Astrocyte of the cerebellum (primary cell): Measurements from ENCODE around the gene PRTFDC1.

Experiments used
- DNase-seq: peaks from one replicate; pipeline ENCODE4 v3.0.0-alpha.2; 2011; ENCODE audit warnings: low read depth
- H3K4me3 ChIP-seq: 2 replicates; pipeline ENCODE4 v1.5.1; 2011; ENCODE audit warnings: mild to moderate bottlenecking, low read depth, low read length, moderate library complexity
- in situ Hi-C: cut with HindIII; loops from 2 replicates; pipeline ENCODE4 v1.10.0; 2017; ENCODE audit warnings: low sequenced_read_pairs
- TF ChIP-seq, protein P1 (sequence below): IDR thresholded peaks from 2 replicates; pipeline ENCODE4 v1.5.1; 2012; ENCODE audit warnings: low read length, low read depth, moderate library complexity, mild to moderate bottlenecking; ENCODE audit errors: missing control alignments

The PRTFDC1 gene

GRCh38 chr10:24908793-24909423 is 43.5 kb downstream of the PRTFDC1 start:
- in situ Hi-C loops, result no loop called here
- H3K4me3 ChIP-seq, result no peak overlapping the region
- TF ChIP-seq, protein P1, sequence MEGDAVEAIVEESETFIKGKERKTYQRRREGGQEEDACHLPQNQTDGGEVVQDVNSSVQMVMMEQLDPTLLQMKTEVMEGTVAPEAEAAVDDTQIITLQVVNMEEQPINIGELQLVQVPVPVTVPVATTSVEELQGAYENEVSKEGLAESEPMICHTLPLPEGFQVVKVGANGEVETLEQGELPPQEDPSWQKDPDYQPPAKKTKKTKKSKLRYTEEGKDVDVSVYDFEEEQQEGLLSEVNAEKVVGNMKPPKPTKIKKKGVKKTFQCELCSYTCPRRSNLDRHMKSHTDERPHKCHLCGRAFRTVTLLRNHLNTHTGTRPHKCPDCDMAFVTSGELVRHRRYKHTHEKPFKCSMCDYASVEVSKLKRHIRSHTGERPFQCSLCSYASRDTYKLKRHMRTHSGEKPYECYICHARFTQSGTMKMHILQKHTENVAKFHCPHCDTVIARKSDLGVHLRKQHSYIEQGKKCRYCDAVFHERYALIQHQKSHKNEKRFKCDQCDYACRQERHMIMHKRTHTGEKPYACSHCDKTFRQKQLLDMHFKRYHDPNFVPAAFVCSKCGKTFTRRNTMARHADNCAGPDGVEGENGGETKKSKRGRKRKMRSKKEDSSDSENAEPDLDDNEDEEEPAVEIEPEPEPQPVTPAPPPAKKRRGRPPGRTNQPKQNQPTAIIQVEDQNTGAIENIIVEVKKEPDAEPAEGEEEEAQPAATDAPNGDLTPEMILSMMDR, result no peak
- DNase-seq, result no peak

GRCh38 chr10:24907956-24908355 is 44.5 kb downstream of the PRTFDC1 start:
- in situ Hi-C loops, result no loop called here
- H3K4me3 ChIP-seq, result no peak overlapping the region
- TF ChIP-seq, protein P1, result no peak
- DNase-seq, result no peak

- TF ChIP-seq, protein P1, result no peak
- no peak for DNase-seq
- in situ Hi-C loops, result no loop called here
- H3K4me3 ChIP-seq, result no peak overlapping the region
Measured at GRCh38 chr10:24906372-24906771, 46.0 kb downstream of the PRTFDC1 start.

DNA sequence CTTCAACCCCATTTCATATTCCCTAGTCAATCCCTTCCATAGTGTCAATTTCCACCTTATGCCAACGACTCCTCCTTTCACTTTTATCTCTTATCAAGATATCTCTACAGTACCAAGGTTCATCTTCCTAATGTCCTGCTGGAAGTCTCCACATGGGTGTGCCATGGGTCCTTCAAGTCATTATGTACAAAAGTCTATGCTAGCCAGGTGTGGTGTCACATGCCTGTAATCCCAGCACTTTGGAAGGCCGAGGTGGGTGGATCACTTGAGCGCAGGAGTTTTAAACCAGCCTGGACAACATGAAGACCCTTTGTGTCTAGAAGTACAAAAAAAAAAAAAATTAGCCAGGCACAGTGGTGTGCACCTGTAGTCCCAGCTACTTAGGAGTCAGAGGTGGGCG is 47.6 kb downstream of the PRTFDC1 start:
- no peak for DNase-seq
- TF ChIP-seq, protein P1, result no peak
- in situ Hi-C loops, result loop anchor here (5.0 kb wide), 1 partner anchor 48 kb away; no protein-coding TSS in a partner anchor
- no peak overlapping the region for H3K4me3 ChIP-seq

- TF ChIP-seq, protein P1, result no peak
- in situ Hi-C loops, result loop anchor here (5.0 kb wide), 1 partner anchor 45 kb away; no protein-coding TSS in a partner anchor
Measured at GRCh38 chr10:24902400-24902728, 50.0 kb downstream of the PRTFDC1 start.

GRCh38 chr10:24901686-24902399 is 50.6 kb downstream of the PRTFDC1 start:
- peak; percentile 88 for DNase-seq
- in situ Hi-C loops, result loop anchor here (5.0 kb wide), 1 partner anchor 45 kb away; no protein-coding TSS in a partner anchor
- TF ChIP-seq, protein P1, result no peak
- no peak overlapping the region for H3K4me3 ChIP-seq

More at GRCh38 chr10:24902400-24902728, 50.0 kb downstream of the PRTFDC1 start:
- no peak for DNase-seq
- H3K4me3 ChIP-seq, result no peak overlapping the region
